HFF-Myc (cell line): ENCODE data around the gene CARS1.
"Not testable (repeated sequence)": the region's sequence is repeated elsewhere in the genome, so short reads cannot be mapped to it uniquely, and the experiment has no call there.

Source experiments
- DNase-seq: peaks from one replicate; pipeline ENCODE4 v3.0.0-alpha.2; 2011; ENCODE audit warnings: low read depth; ENCODE audit errors: extremely low read depth
- H3K4me3 ChIP-seq: replicated peaks from 2 replicates; pipeline ENCODE4 v1.5.1; 2011; ENCODE audit warnings: low read depth, mild to moderate bottlenecking, control low read depth, low read length
- TF ChIP-seq, protein P1 (sequence below): IDR thresholded peaks from 2 replicates; pipeline ENCODE4 v1.5.1; 2012; ENCODE audit warnings: mild to moderate bottlenecking, low read depth, low read length, control low read depth; ENCODE audit errors: missing control alignments

The CARS1 gene

DNA sequence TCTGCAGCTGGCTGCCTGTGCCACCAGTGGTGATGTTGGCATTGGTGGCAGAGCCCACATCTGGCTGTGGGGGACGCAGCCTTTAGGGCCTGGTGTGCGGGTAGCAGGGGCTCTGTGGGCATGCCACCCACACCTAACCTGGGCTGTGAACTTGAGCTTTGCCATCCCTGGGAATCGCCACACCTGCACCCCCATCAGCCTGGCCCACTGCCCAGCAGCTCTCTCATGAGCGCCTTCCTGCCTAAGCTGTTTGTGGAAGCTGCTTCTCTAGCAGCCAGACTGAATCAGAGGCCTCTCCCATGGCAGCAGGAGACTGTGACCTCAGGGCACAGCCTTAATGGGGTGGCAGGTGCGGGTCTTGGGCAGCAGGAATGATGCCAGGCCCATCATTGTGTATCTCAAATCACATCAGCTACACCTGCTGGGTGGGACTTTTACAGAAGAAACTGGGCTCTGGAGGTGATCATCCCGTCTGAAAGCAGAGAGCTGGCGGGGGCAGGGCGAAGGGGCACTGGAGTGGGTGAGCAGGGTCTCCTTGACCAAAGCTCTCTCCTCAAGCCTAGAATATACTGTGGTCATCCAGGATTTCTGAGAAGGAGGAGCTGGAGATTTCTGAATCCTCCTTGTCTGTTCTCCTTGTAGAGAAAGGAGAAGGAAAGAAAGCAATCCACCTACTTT is 17.8 kb upstream of the CARS1 start:
- TF ChIP-seq, protein P1, sequence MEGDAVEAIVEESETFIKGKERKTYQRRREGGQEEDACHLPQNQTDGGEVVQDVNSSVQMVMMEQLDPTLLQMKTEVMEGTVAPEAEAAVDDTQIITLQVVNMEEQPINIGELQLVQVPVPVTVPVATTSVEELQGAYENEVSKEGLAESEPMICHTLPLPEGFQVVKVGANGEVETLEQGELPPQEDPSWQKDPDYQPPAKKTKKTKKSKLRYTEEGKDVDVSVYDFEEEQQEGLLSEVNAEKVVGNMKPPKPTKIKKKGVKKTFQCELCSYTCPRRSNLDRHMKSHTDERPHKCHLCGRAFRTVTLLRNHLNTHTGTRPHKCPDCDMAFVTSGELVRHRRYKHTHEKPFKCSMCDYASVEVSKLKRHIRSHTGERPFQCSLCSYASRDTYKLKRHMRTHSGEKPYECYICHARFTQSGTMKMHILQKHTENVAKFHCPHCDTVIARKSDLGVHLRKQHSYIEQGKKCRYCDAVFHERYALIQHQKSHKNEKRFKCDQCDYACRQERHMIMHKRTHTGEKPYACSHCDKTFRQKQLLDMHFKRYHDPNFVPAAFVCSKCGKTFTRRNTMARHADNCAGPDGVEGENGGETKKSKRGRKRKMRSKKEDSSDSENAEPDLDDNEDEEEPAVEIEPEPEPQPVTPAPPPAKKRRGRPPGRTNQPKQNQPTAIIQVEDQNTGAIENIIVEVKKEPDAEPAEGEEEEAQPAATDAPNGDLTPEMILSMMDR = no peak
- no peak for DNase-seq
- no peak overlapping the region for H3K4me3 ChIP-seq

DNA sequence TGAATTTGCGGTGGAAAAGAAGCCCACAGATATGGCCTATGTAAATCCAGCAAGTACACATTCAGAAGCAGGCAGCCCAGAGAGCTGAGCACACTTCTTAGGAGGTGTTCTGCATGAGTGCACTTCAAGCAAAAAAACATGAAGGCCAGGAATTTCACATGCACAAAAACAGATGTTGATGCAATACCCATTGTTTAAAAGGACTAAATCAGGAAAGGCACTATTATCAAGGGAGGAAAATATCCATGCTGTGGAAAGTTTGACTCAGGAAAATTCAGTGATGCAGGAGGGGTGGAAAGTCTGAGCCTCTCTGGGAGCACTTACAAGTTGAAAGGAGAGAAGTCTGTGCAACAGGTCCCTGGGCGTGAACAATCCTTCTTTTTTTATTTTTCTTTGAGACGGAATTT is 15.8 kb upstream of the CARS1 start:
- no peak overlapping the region for H3K4me3 ChIP-seq
- TF ChIP-seq, protein P1 = no peak
- DNase-seq = no peak

DNA sequence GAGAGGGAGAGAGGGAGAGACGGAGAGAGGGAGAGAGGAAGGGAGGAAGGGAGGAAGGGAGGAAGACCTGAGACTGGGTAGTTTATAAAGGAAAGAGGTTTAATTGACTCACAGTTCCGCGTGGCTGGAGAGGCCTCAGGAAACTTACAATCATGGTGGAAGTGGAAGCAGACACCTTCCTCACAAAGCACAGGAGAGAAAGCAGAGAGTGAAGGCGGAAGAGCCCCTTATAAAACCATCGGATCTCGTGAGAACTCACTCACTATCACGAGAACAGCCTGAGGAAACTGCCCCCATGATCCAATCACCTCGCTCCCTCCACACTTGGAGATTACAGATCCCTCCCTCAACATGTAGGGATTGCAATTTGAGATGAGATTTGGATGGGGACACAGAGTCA is 12.2 kb upstream of the CARS1 start:
- DNase-seq = no peak
- H3K4me3 ChIP-seq = no peak overlapping the region
- TF ChIP-seq, protein P1 = no peak

DNA sequence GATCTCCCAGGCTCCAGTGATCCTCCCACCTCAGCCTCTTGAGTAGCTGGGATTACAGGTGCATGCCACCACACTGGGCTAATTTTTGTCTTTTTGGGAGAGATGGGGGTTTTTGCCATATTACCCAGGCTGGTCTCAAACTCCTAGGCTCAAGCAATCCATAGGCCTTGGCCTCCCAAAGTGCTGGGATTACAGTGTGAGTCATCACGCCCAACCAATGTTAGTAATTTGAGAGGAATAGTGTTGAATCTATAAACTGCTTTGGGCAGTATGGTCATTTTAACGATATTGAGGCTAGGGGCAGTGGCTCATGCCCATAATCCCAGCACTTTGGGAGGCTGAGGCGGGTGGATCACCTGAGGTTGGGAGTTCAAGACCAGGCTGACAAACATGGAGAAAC is 9.1 kb upstream of the CARS1 start:
- DNase-seq, H3K4me3 ChIP-seq: not testable (repeated sequence)

DNA sequence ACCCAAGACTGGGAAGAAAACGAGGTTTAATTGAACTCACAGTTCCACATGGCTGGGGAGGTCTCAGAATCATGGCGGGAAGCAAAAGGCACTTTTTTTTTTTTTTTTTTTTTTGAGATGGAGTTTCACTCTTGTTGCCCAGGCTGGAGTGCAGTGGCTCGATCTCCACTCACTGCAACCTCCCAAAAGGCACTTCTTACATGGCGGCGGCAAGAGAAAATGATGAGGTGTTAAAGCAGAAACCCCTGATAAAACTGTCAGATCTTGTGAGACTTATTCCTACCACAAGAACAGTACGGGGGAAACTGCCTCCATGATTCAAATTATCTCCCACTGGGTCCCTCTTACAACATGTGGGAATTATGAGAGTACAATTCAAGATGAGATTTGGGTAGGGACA is 7.5 kb upstream of the CARS1 start:
- H3K4me3 ChIP-seq, DNase-seq: not testable (repeated sequence)

DNA sequence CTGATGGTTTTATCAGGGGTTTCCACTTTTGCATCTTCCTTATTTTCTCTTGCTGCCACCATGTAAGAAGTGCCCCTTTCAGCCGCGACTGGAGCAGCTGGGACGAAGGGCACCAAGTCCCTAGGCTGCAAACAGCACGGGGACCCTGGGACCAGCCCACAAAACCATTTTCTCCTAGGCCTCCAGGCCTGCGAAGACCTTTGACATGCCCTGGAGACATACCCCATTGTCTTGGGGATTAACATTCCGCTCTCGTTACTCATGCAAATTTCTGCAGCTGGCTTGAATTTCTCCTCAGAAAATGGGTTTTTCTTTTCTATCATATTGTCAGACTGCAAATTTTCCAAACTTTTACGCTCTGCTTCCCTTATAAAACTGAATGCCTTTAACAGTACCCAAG is 6.7 kb upstream of the CARS1 start:
- not testable (repeated sequence) for DNase-seq, H3K4me3 ChIP-seq

DNA sequence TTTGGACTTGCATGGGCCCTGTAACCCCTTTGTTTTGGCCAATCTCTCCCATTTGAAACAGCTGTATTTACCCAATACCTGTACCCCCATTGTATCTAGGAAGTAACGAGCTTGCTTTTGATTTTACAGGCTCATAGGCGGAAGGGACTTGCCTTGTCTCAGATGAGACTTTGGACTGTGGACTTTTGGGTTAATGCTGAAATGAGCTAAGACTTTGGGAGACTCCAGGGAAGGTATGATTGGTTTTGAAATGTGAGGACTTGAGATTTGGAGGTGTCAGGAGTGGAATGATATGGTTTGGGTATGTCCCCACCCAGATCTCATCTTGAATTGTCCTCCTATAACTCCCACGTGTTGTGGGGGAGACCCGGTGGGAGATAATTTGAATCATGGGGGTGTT is 6.2 kb upstream of the CARS1 start:
- DNase-seq, H3K4me3 ChIP-seq: not testable (repeated sequence)

DNA sequence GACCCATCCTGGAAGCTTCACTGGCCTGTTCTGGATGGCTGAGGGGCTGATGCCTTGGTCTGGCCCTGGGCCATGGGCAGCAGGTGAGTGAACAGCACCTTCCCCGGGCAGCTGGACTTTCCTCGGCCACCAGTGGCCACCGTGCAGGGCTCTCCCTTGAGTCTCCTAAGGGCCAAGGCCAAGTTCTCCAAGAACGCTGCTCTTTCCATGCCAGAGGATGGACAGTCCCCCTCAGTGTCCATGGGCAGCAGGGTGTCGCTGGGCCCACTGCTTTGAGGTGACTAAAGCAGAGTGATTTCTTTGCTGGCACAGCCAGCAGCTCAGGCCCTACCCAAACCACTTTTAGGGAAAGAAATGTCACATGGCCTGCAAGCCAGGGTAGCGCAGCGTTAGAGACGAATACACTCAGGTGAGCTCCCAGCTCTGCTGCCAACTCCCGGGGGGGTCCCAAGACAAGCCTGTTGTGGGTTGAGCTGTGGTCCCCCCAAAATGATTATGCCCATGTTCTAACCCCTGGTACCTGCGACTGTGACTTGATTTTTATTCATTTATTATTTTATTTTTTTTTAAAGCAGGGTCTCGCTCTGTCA is 3.3 kb upstream of the CARS1 start:
- DNase-seq = no peak
- H3K4me3 ChIP-seq = no peak overlapping the region
- TF ChIP-seq, protein P1 = no peak
